ENCODE data around the gene APOA4.

Gene APOA4

DNA sequence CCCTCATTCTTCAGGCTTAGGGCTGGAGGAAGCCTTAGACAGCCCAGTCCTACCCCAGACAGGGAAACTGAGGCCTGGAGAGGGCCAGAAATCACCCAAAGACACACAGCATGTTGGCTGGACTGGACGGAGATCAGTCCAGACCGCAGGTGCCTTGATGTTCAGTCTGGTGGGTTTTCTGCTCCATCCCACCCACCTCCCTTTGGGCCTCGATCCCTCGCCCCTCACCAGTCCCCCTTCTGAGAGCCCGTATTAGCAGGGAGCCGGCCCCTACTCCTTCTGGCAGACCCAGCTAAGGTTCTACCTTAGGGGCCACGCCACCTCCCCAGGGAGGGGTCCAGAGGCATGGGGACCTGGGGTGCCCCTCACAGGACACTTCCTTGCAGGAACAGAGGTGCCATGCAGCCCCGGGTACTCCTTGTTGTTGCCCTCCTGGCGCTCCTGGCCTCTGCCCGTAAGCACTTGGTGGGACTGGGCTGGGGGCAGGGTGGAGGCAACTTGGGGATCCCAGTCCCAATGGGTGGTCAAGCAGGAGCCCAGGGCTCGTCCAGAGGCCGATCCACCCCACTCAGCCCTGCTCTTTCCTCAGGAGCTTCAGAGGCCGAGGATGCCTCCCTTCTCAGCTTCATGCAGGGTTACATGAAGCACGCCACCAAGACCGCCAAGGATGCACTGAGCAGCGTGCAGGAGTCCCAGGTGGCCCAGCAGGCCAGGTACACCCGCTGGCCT lies 7.2 kb upstream of the APOA4 start:
- H3K4me3 ChIP-seq (ENCODE audit: low read depth, low read length): no peak overlapping the region
- no peak for TF ChIP-seq CTCF (IDR thresholded peaks at IDR 0.05; ENCODE audit: low read depth, low read length)

- H3K4me3 ChIP-seq (ENCODE audit: low read depth, low read length): no peak within 1 kb of the TSS
- no peak for TF ChIP-seq CTCF (IDR thresholded peaks at IDR 0.05; ENCODE audit: low read depth, low read length)
These were observed 6.5 kb upstream of the APOA4 start, which contains the start of gene APOC3 for GRCh38 chr11:116829525-116830183. TSS of gene APOC3 (plus strand) at chr11:116829907. CDS start at chr11:116830583, 676 bp downstream.

DNA sequence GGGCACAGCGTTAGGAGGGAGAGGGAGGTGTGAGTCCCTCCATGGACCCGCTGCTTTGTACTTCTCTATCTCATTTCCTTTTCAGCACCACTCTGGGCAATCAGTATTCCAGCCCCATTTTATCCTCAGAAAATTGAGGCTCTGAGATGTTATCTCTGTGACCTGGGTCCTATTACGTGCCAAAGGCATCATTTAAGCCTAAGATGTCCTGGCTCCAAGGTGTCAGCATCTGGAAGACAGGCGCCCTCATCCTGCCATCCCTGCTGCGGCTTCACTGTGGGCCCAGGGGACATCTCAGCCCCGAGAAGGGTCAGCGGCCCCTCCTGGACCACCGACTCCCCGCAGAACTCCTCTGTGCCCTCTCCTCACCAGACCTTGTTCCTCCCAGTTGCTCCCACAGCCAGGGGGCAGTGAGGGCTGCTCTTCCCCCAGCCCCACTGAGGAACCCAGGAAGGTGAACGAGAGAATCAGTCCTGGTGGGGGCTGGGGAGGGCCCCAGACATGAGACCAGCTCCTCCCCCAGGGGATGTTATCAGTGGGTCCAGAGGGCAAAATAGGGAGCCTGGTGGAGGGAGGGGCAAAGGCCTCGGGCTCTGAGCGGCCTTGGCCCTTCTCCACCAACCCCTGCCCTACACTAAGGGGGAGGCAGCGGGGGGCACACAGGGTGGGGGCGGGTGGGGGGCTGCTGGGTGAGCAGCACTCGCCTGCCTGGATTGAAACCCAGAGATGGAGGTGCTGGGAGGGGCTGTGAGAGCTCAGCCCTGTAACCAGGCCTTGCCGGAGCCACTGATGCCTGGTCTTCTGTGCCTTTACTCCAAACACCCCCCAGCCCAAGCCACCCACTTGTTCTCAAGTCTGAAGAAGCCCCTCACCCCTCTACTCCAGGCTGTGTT lies 5.8 kb upstream of the APOA4 start:
- TF ChIP-seq CTCF (IDR thresholded peaks at IDR 0.05; ENCODE audit: low read depth, low read length): no peak
- H3K4me3 ChIP-seq (ENCODE audit: low read depth, low read length): no peak overlapping the region

- no peak for TF ChIP-seq CTCF (IDR thresholded peaks at IDR 0.05; ENCODE audit: low read depth, low read length)
- H3K4me3 ChIP-seq (ENCODE audit: low read depth, low read length): no peak overlapping the region
These were observed 4.4 kb upstream of the APOA4 start for GRCh38 chr11:116827461-116827860.

DNA sequence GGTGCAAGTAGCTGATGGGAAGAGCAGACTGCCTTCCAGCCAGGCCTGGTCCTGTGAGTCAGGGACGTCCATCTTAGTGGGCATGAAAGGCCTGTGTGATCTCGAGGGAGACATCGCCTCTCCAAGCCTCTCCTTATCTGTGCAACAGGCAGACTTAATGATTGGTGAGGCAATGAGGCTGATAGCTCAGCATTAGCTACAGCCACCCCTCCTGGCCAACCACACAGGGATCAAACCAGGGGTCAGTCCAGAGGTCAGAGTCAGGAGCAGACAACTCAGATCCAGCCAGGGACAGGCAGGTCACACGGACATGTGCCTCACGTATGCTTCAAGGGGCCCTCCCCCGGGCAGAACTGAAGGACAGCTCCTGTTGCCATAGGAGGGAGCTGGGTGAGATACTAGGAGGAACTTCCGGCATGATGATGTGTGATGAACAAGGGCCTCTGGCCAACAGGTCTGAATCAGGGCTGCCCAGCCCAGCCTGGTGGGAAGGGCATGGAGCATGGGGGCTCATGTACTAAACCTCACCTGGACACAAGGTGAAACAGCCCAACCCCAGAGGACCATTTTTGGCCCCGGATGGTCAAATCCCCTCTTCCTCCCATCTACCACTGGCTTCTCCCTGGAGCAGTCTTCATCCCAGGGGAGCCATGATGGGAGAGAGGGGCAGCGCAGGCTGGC lies 3.8 kb upstream of the APOA4 start:
- no peak overlapping the region for H3K4me3 ChIP-seq (ENCODE audit: low read depth, low read length)
- no peak for TF ChIP-seq CTCF (IDR thresholded peaks at IDR 0.05; ENCODE audit: low read depth, low read length)

- H3K4me3 ChIP-seq (ENCODE audit: low read depth, low read length): no peak overlapping the region
- TF ChIP-seq CTCF (IDR thresholded peaks at IDR 0.05; ENCODE audit: low read depth, low read length): no peak
These were observed 3.0 kb upstream of the APOA4 start for GRCh38 chr11:116825854-116826750.
